ENCODE results near the gene GDPGP1.

Gene GDPGP1

DNA sequence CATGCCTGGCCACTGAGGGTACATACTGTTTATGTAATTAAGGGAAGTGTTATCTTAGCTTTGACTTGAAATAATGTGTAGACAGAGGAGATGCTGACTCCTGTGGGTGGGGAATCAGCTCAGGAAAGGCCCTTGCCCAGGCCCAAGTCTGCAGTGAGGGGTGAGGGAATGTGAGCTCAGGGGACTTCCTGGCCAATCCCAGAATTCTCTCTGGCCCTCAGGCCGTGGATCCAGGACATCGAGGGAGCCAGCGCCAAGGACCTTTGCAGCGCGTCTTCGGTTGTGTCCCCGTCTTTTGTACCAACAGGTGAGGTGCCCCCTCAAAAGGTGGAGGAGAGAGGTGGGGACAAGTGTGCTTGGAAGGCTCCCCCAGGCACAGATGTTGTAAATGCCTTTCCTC lies 6.7 kb upstream of the GDPGP1 start:
- Histone ChIP-seq H3K9ac (ENCODE audit: insufficient read length) (no peak overlapping the region), H3K36me3 (ENCODE audit: insufficient read depth, low read length) (no peaks in the 10 kb centered on the region), H3K9me3 (ENCODE audit: low read depth, low read length) (no peaks in the 10 kb centered on the region), H3K4me3 (no peak overlapping the region), H3K27ac (no peak overlapping the region)
- DNase-seq (ENCODE audit: low read depth, low spot score), result no peak
- TF ChIP-seq FOXP2 (optimal IDR thresholded peaks at IDR 0.05; ENCODE audit: control extremely low read depth, extremely low read length, insufficient read depth) (no peak), EZH2 (IDR thresholded peaks at IDR 0.05) (no peak), POLR2AphosphoS5 (IDR thresholded peaks at IDR 0.05; ENCODE audit: borderline replicate concordance, low read depth, low read length) (no peak)

DNA sequence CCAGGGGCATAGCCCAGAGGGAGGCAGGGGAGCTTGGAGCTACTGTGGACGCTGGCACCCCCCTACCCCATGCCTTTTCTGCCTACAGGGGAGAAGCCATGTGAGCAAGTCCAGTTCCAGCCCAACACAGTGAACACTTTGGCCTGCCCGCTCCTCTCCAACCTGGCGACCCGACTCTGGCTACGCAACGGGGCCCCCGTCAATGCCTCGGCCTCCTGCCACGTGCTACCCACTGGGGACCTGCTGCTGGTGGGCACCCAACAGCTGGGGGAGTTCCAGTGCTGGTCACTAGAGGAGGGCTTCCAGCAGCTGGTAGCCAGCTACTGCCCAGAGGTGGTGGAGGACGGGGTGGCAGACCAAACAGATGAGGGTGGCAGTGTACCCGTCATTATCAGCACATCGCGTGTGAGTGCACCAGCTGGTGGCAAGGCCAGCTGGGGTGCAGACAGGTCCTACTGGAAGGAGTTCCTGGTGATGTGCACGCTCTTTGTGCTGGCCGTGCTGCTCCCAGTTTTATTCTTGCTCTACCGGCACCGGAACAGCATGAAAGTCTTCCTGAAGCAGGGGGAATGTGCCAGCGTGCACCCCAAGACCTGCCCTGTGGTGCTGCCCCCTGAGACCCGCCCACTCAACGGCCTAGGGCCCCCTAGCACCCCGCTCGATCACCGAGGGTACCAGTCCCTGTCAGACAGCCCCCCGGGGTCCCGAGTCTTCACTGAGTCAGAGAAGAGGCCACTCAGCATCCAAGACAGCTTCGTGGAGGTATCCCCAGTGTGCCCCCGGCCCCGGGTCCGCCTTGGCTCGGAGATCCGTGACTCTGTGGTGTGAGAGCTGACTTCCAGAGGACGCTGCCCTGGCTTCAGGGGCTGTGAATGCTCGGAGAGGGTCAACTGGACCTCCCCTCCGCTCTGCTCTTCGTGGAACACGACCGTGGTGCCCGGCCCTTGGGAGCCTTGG lies 5.9 kb upstream of the GDPGP1 start:
- no peak overlapping the region for H3K27ac ChIP-seq
- no peak overlapping the region for H3K4me3 ChIP-seq
- H3K36me3 ChIP-seq (ENCODE audit: insufficient read depth, low read length), result no peaks in the 10 kb centered on the region
- no peak overlapping the region for H3K9ac ChIP-seq (ENCODE audit: insufficient read length)
- no peak for DNase-seq (ENCODE audit: low read depth, low spot score)
- no peaks in the 10 kb centered on the region for H3K9me3 ChIP-seq (ENCODE audit: low read depth, low read length)
- TF ChIP-seq EZH2 (IDR thresholded peaks at IDR 0.05) (no peak), POLR2AphosphoS5 (IDR thresholded peaks at IDR 0.05; ENCODE audit: borderline replicate concordance, low read depth, low read length) (no peak), FOXP2 (optimal IDR thresholded peaks at IDR 0.05; ENCODE audit: control extremely low read depth, extremely low read length, insufficient read depth) (no peak)

DNA sequence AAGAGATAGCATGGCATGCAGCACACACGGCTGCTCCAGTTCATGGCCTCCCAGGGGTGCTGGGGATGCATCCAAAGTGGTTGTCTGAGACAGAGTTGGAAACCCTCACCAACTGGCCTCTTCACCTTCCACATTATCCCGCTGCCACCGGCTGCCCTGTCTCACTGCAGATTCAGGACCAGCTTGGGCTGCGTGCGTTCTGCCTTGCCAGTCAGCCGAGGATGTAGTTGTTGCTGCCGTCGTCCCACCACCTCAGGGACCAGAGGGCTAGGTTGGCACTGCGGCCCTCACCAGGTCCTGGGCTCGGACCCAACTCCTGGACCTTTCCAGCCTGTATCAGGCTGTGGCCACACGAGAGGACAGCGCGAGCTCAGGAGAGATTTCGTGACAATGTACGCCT lies 5.0 kb upstream of the GDPGP1 start:
- H3K36me3 ChIP-seq (ENCODE audit: insufficient read depth, low read length), result no peaks in the 10 kb centered on the region
- H3K9me3 ChIP-seq (ENCODE audit: low read depth, low read length), result no peaks in the 10 kb centered on the region
- H3K4me3 ChIP-seq, result no peak overlapping the region
- no peak for DNase-seq (ENCODE audit: low read depth, low spot score)
- no peak overlapping the region for H3K27ac ChIP-seq
- TF ChIP-seq FOXP2 (optimal IDR thresholded peaks at IDR 0.05; ENCODE audit: control extremely low read depth, extremely low read length, insufficient read depth) (no peak), POLR2AphosphoS5 (IDR thresholded peaks at IDR 0.05; ENCODE audit: borderline replicate concordance, low read depth, low read length) (no peak), EZH2 (IDR thresholded peaks at IDR 0.05) (no peak)
- no peak overlapping the region for H3K9ac ChIP-seq (ENCODE audit: insufficient read length)

DNA sequence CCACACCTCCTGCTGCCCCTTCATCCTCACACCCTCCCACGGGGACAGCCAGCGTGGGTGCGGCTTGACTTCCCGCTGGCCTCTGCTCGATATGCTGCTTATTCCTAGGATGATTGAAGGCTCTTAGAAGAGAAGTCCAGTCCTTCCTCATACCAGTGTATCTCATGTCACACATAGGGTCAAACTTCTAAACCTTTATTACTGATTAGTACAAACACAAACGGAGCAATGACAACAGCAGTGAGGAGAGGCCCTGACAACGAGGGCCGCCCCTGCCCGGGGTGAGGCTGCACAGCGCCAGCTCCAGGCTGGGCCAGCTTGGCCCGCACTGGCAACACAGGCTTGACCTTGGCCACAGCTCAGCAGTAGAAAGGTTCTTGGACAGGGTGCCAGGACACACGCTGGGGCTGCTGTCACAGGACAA lies 3.9 kb upstream of the GDPGP1 start:
- Histone ChIP-seq H3K27ac (no peak overlapping the region), H3K9ac (ENCODE audit: insufficient read length) (no peak overlapping the region), H3K4me3 (no peak overlapping the region), H3K36me3 (ENCODE audit: insufficient read depth, low read length) (no peaks in the 10 kb centered on the region), H3K9me3 (ENCODE audit: low read depth, low read length) (no peaks in the 10 kb centered on the region)
- DNase-seq (ENCODE audit: low read depth, low spot score), result no peak
- no peak for TF ChIP-seq EZH2 (IDR thresholded peaks at IDR 0.05)
- TF ChIP-seq FOXP2 (optimal IDR thresholded peaks at IDR 0.05; ENCODE audit: control extremely low read depth, extremely low read length, insufficient read depth), result no peak
- no peak for TF ChIP-seq POLR2AphosphoS5 (IDR thresholded peaks at IDR 0.05; ENCODE audit: borderline replicate concordance, low read depth, low read length)

DNA sequence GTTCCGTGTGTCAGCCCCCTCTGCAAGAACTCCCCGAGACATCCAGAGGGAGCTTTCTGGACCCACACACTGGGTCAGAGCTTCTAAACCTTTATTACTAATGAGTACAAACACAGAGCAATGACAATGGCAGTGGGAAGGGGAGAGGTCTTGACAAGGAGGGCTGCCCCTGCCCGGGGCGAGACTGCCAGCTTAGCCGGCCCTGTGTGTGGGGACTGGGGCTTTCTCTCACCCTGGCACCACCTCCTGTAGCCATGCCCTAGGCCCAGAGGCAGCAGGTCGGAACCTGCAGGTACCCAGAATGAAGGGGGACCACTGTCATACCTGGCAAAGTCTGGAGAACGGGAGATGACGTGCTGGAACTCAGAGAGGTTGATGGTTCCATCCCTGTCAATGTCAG lies 3.4 kb upstream of the GDPGP1 start:
- Histone ChIP-seq H3K36me3 (ENCODE audit: insufficient read depth, low read length) (no peaks in the 10 kb centered on the region), H3K9me3 (ENCODE audit: low read depth, low read length) (no peaks in the 10 kb centered on the region), H3K4me3 (no peak overlapping the region), H3K9ac (ENCODE audit: insufficient read length) (no peak overlapping the region), H3K27ac (no peak overlapping the region)
- no peak for TF ChIP-seq POLR2AphosphoS5 (IDR thresholded peaks at IDR 0.05; ENCODE audit: borderline replicate concordance, low read depth, low read length)
- no peak for TF ChIP-seq FOXP2 (optimal IDR thresholded peaks at IDR 0.05; ENCODE audit: control extremely low read depth, extremely low read length, insufficient read depth)
- TF ChIP-seq EZH2 (IDR thresholded peaks at IDR 0.05), result no peak
- no peak for DNase-seq (ENCODE audit: low read depth, low spot score)

DNA sequence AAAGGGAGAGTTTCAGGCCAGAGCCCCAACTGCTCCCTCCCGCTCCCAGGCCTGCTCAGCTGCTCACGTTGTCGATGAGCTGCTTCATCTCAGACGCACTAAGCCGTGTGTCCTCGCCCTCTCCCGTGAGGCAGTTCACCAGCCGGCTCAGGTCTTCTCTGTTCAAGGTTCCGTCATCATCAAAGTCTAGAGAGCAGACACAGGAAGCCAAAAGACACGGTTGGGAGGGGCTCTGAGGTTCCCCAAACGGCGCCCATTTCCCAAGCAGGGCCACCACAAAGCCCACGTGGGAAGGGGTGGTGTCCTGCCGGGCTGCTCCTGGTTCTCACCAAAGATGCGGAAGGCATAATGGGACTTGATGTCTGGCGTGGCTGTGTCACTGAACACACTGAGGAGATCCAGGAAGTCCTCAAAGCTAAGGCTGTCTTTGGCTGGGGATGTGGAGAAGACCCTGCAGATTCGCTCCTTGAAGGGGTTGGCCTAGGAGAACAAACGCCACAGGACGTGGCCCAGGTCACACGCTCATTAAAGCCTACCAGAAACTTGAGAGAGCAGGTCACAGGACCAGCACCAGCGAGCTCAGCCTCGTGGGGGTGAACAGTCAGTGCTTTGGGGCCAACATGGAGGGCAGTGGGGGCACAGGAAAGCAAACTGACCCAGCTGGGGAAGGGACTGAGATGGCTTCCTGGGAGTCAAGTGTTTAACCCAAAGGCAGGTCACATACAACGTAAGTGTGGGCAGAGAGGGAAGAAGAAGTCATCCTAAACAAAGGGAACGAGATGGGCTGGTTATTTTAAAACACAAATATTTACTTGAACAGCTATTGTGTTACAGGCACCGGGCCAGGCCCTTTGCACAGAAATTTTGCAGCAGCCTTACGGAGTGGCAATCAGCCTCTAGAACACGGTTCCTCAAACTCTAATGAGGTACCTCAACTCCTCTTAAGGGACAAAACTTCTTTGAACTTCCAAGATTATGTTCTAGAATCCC lies 2.7 kb upstream of the GDPGP1 start:
- no peak overlapping the region for H3K9ac ChIP-seq (ENCODE audit: insufficient read length)
- no peak for DNase-seq (ENCODE audit: low read depth, low spot score)

DNA sequence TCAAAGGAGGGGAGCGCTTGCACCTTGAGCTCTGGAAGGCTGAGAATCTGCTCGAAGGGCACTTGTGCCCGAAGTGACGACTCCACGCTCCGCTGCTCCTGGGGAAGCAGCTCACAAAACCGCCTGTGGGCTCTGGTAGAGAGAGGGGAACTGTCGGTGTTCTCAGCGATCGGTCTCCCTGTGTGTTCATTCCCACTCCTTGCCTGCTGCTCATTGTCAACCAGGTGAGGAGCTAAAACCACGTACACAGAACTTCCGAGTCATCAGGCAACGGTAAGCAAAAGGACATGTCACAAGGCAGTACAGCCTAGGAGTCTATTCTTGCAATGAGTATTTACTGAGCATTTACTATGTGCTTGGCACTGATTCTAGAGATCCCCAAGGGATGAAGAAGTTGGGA lies 1.8 kb upstream of the GDPGP1 start:
- no peak overlapping the region for H3K4me3 ChIP-seq

More for the DNA sequence above, 2.7 kb upstream of the GDPGP1 start:
- H3K4me3 ChIP-seq, result no peak overlapping the region
- TF ChIP-seq POLR2AphosphoS5 (IDR thresholded peaks at IDR 0.05; ENCODE audit: borderline replicate concordance, low read depth, low read length), result no peak
- TF ChIP-seq EZH2 (IDR thresholded peaks at IDR 0.05), result no peak
- TF ChIP-seq FOXP2 (optimal IDR thresholded peaks at IDR 0.05; ENCODE audit: control extremely low read depth, extremely low read length, insufficient read depth), result no peak
- no peaks in the 10 kb centered on the region for H3K9me3 ChIP-seq (ENCODE audit: low read depth, low read length)
- H3K27ac ChIP-seq, result no peak overlapping the region
- no peaks in the 10 kb centered on the region for H3K36me3 ChIP-seq (ENCODE audit: insufficient read depth, low read length)

DNA sequence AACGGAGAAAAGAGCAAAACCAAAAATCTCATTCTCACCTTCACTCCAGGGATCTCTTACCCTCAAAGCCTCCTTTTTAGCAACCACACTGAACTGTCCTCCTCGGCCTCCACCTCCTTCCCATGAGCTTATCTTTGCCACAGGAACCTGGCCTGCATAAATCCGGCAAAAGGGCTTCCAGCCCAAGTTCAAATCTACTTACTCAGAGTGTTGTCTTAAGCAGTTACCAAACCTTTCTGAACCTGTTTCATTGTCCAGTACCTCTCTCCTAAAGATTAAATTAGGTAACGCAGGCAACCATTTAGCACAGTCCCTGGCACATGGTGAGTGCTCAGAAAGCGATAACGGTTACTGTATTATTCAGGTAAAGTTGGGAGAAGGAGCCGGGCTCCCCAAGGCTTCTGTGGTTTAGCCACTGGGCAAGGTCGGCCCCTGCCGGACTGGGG lies 1.0 kb upstream of the GDPGP1 start:
- Histone ChIP-seq H3K9ac (ENCODE audit: insufficient read length) (peak overlapping the region; percentile 70), H3K27ac (no peak overlapping the region), H3K4me3 (peak overlapping the region; percentile 87), H3K36me3 (ENCODE audit: insufficient read depth, low read length) (no peaks in the 10 kb centered on the region), H3K9me3 (ENCODE audit: low read depth, low read length) (no peaks in the 10 kb centered on the region)
- TF ChIP-seq EZH2 (IDR thresholded peaks at IDR 0.05) (no peak), FOXP2 (optimal IDR thresholded peaks at IDR 0.05; ENCODE audit: control extremely low read depth, extremely low read length, insufficient read depth) (no peak), POLR2AphosphoS5 (IDR thresholded peaks at IDR 0.05; ENCODE audit: borderline replicate concordance, low read depth, low read length) (no peak)
- no peak for DNase-seq (ENCODE audit: low read depth, low spot score)

More for the DNA sequence above, 1.8 kb upstream of the GDPGP1 start:
- H3K27ac ChIP-seq, result no peak overlapping the region
- H3K9me3 ChIP-seq (ENCODE audit: low read depth, low read length), result no peaks in the 10 kb centered on the region
- no peaks in the 10 kb centered on the region for H3K36me3 ChIP-seq (ENCODE audit: insufficient read depth, low read length)
- TF ChIP-seq FOXP2 (optimal IDR thresholded peaks at IDR 0.05; ENCODE audit: control extremely low read depth, extremely low read length, insufficient read depth) (no peak), POLR2AphosphoS5 (IDR thresholded peaks at IDR 0.05; ENCODE audit: borderline replicate concordance, low read depth, low read length) (no peak), EZH2 (IDR thresholded peaks at IDR 0.05) (no peak)
- H3K9ac ChIP-seq (ENCODE audit: insufficient read length), result no peak overlapping the region
- no peak for DNase-seq (ENCODE audit: low read depth, low spot score)
